Hepatocyte (in vitro differentiated cells): ENCODE data around the gene NOX5. TPM values are rescaled to one million over a fixed set of nuclear protein-coding genes. Genes with fewer than 3 reads are reported as not detected.

Experiments
- DNase-seq: peaks from one replicate; pipeline ENCODE4 v3.0.0-alpha.2; 2016; ENCODE audit warnings: low spot score
- H2AFZ ChIP-seq: fragments of 200-600 bp; sonication (generic); 2 replicates; pipeline ENCODE4 v1.6.0; 2016; ENCODE audit warnings: antibody characterized with exemption, mild to moderate bottlenecking
- H3K27ac ChIP-seq: fragments of 200-600 bp; sonication (generic); 2 replicates; pipeline ENCODE4 v1.5.1; 2016; ENCODE audit warnings: mild to moderate bottlenecking
- H3K27me3 ChIP-seq: fragments of 200-600 bp; sonication (generic); 2 replicates; pipeline ENCODE4 v1.6.1; 2016
- H3K36me3 ChIP-seq: fragments of 200-600 bp; sonication (generic); replicated peaks from 2 replicates; pipeline ENCODE4 v1.5.1; 2016; ENCODE audit warnings: low read depth; ENCODE audit not compliant: insufficient read depth
- H3K4me1 ChIP-seq: fragments of 200-600 bp; sonication (generic); 2 replicates; pipeline ENCODE4 v1.5.1; 2016; ENCODE audit warnings: mild to moderate bottlenecking, moderate library complexity; ENCODE audit not compliant: insufficient read depth
- H3K4me2 ChIP-seq: fragments of 200-600 bp; sonication (generic); 2 replicates; pipeline ENCODE4 v1.6.0; 2016
- H3K4me3 ChIP-seq: fragments of 200-600 bp; sonication (generic); 2 replicates; pipeline ENCODE4 v1.5.1; 2016; ENCODE audit warnings: mild to moderate bottlenecking
- H3K79me2 ChIP-seq: fragments of 200-600 bp; sonication (generic); 2 replicates; pipeline ENCODE4 v1.6.0; 2017; ENCODE audit warnings: mild to moderate bottlenecking
- H3K9me2 ChIP-seq: fragments of 200-600 bp; sonication (generic); replicated peaks from 2 replicates; pipeline ENCODE4 v1.6.0; 2017; ENCODE audit warnings: mild to moderate bottlenecking; ENCODE audit not compliant: insufficient read depth
- H3K9me3 ChIP-seq: fragments of 200-600 bp; sonication (generic); 2 replicates; pipeline ENCODE4 v1.5.1; 2016; ENCODE audit warnings: low read depth, mild to moderate bottlenecking
- H4K20me1 ChIP-seq: fragments of 200-600 bp; sonication (generic); 2 replicates; pipeline ENCODE4 v1.6.0; 2016; ENCODE audit warnings: mild to moderate bottlenecking; ENCODE audit not compliant: insufficient read depth, poor library complexity, severe bottlenecking
- EZH2 ChIP-seq: fragments of 200-600 bp; sonication (generic); IDR thresholded peaks from 2 replicates; pipeline ENCODE4 v1.6.1; 2016; ENCODE audit warnings: antibody characterized with exemption, mild to moderate bottlenecking, borderline replicate concordance
- EZH2phosphoT487 ChIP-seq: fragments of 200-600 bp; sonication (generic); IDR thresholded peaks from one replicate; pipeline ENCODE4 v1.6.1; 2018; ENCODE audit warnings: antibody characterized with exemption, mild to moderate bottlenecking, low read depth, moderate library complexity; ENCODE audit not compliant: unreplicated experiment, severe bottlenecking
- WGBS: methylation state at CpG from one replicate; pipeline ENCODE4 v1.1.6; 2016; ENCODE audit warnings: low lambda C conversion rate; ENCODE audit errors: missing lambda C conversion rate; 5-methylcytosine and 5-hydroxymethylcytosine counted together
- polyA plus RNA-seq: library from polyadenylated mRNA; unstranded; fragments of >200 nt; fragmentation: Nextera tagmentation; extraction: Ambion mirVana; gene quantifications from 2 replicates; pipeline ENCODE4 v1.2.1, GENCODE V29; 2016
- total RNA-seq: library from RNA; depleted of rRNA; stranded (reverse); fragments of >200 nt; gene quantifications from 2 replicates; pipeline ENCODE4 v1.2.3, GENCODE V29; 2014
- TF ChIP-seq, protein P1 (sequence below): fragments of 200-600 bp; sonication (generic); IDR thresholded peaks from 2 replicates; pipeline ENCODE4 v1.5.1; 2016; ENCODE audit warnings: antibody characterized with exemption, mild to moderate bottlenecking; ENCODE audit not compliant: poor library complexity

NOX5 gene
- total and polyA plus RNA-seq, 2 experiments from 2014 or later: 0.13 TPM; not detected in 1

- no peaks in the 10 kb centered on the region for H3K27me3 ChIP-seq
- 97% methylated on average over 5 of the region's 5 CpGs for WGBS
- no peak for DNase-seq
- H3K36me3 ChIP-seq: no peaks in the 10 kb centered on the region
- no peak overlapping the region for H3K4me2 ChIP-seq
- no peak for TF ChIP-seq EZH2phosphoT487
- no peak for TF ChIP-seq EZH2
- H3K4me1 ChIP-seq: peaks cover 11% of the 10 kb centered on the region
- no peaks in the 10 kb centered on the region for H3K79me2 ChIP-seq
- no peaks in the 10 kb centered on the region for H3K9me3 ChIP-seq
- no peak overlapping the region for H2AFZ ChIP-seq
- no peaks in the 10 kb centered on the region for H4K20me1 ChIP-seq
- no peak overlapping the region for H3K27ac ChIP-seq
- no peaks in the 10 kb centered on the region for H3K9me2 ChIP-seq
- H3K4me3 ChIP-seq: no peak overlapping the region
These were observed 1.6 kb downstream of the NOX5 start for GRCh38 chr15:69016021-69016595.

DNA sequence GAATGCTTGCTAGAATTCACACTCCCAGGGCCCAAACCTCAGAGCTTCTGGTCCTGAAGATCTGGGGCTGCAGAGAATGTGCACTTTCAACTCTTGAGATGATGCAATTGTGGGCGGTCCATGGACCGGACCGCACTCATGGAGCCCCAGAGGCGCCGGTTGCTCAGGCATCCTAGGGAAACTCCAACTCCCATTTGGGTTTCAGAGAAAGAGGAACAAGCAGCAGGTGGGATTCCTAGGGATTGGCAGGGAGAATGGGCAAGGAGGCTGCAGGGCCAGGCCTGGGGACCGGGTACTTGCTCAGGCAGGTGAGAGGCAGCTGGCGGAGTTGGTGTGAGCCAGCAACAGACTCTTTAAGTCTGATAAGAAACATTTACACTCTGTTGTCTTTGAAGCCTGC lies 3.5 kb downstream of the NOX5 start:
- Histone ChIP-seq H3K27ac (no peak overlapping the region), H3K36me3 (no peaks in the 10 kb centered on the region)
- no peak for DNase-seq

DNA sequence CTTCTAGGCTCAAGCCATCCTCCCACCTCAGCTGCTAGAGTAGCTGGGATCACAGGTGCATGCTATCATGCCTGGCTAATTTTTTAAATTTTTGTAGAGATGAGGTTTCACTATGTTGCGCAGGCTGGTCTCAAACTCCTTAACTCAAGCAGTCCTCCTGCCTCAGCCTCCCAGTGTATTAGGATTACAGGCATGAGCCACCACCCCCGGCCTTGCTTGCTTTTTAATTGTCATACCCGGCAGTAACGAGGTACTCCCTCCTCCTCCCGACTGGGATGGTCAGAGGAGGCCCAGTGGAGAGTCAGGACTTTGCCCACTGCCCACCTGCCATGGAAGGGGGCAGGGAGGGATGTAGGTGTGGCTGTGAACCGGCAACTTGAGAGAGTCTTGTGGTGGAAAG lies 4.5 kb downstream of the NOX5 start:
- 78% methylated on average over 6 of the region's 6 CpGs for WGBS
- H3K79me2 ChIP-seq: no peaks in the 10 kb centered on the region
- H2AFZ ChIP-seq: no peak overlapping the region

More for the DNA sequence above, 3.5 kb downstream of the NOX5 start:
- no peaks in the 10 kb centered on the region for H3K27me3 ChIP-seq
- no peak overlapping the region for H3K4me2 ChIP-seq
- TF ChIP-seq EZH2: no peak
- TF ChIP-seq, protein P1, sequence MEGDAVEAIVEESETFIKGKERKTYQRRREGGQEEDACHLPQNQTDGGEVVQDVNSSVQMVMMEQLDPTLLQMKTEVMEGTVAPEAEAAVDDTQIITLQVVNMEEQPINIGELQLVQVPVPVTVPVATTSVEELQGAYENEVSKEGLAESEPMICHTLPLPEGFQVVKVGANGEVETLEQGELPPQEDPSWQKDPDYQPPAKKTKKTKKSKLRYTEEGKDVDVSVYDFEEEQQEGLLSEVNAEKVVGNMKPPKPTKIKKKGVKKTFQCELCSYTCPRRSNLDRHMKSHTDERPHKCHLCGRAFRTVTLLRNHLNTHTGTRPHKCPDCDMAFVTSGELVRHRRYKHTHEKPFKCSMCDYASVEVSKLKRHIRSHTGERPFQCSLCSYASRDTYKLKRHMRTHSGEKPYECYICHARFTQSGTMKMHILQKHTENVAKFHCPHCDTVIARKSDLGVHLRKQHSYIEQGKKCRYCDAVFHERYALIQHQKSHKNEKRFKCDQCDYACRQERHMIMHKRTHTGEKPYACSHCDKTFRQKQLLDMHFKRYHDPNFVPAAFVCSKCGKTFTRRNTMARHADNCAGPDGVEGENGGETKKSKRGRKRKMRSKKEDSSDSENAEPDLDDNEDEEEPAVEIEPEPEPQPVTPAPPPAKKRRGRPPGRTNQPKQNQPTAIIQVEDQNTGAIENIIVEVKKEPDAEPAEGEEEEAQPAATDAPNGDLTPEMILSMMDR: no peak
- no peak for TF ChIP-seq EZH2phosphoT487
- no peaks in the 10 kb centered on the region for H4K20me1 ChIP-seq
- no peak overlapping the region for H2AFZ ChIP-seq
- H3K4me1 ChIP-seq: peaks cover 6% of the 10 kb centered on the region
- H3K9me2 ChIP-seq: no peaks in the 10 kb centered on the region
- WGBS: 74% methylated on average over 7 of the region's 7 CpGs
- H3K79me2 ChIP-seq: no peaks in the 10 kb centered on the region
- H3K4me3 ChIP-seq: no peak overlapping the region
- no peaks in the 10 kb centered on the region for H3K9me3 ChIP-seq

GRCh38 chr15:69021895-69022294 lies 7.4 kb downstream of the NOX5 start:
- no peaks in the 10 kb centered on the region for H3K9me3 ChIP-seq
- no peaks in the 10 kb centered on the region for H3K36me3 ChIP-seq
- H3K4me1 ChIP-seq: no peaks in the 10 kb centered on the region
- H2AFZ ChIP-seq: no peak overlapping the region
- no peak overlapping the region for H3K4me2 ChIP-seq
- WGBS: 63% methylated on average over 2 of the region's 2 CpGs
- TF ChIP-seq EZH2: no peak
- TF ChIP-seq, protein P1: no peak
- no peak for TF ChIP-seq EZH2phosphoT487
- no peak overlapping the region for H3K27ac ChIP-seq
- H4K20me1 ChIP-seq: no peaks in the 10 kb centered on the region
- no peaks in the 10 kb centered on the region for H3K27me3 ChIP-seq
- H3K4me3 ChIP-seq: no peak overlapping the region
- H3K79me2 ChIP-seq: no peaks in the 10 kb centered on the region
- no peak for DNase-seq
- H3K9me2 ChIP-seq: no peaks in the 10 kb centered on the region

More for the DNA sequence above, 4.5 kb downstream of the NOX5 start:
- DNase-seq: no peak
- H3K9me2 ChIP-seq: no peaks in the 10 kb centered on the region
- TF ChIP-seq, protein P1: no peak
- TF ChIP-seq EZH2phosphoT487: no peak
- TF ChIP-seq EZH2: no peak
- no peaks in the 10 kb centered on the region for H3K36me3 ChIP-seq
- no peak overlapping the region for H3K27ac ChIP-seq
- no peaks in the 10 kb centered on the region for H3K27me3 ChIP-seq
- H3K9me3 ChIP-seq: no peaks in the 10 kb centered on the region
- H3K4me3 ChIP-seq: no peak overlapping the region
- H4K20me1 ChIP-seq: no peaks in the 10 kb centered on the region
- no peaks in the 10 kb centered on the region for H3K4me1 ChIP-seq
- no peak overlapping the region for H3K4me2 ChIP-seq
